HTERT RPE-1 (cell line): ENCODE measurements around the gene CEL.
"Not testable (repeated sequence)": the region's sequence is repeated elsewhere in the genome, so short reads cannot be mapped to it uniquely, and the experiment has no call there.

ENCODE experiments used
- in situ Hi-C: fragments of 300-500 bp; cut with MboI; formaldehyde crosslinking; loops from 4 replicates; pipeline ENCODE4 v1.14.3; 2020; ENCODE audit warnings: low sequenced_read_pairs

CEL gene

GRCh38 chr9:133046196-133046899 is 15.4 kb upstream of the CEL start:
- in situ Hi-C loops = no loop called here

- in situ Hi-C loops = no loop called here
Observed at GRCh38 chr9:133046900-133047295, 14.9 kb upstream of the CEL start.

GRCh38 chr9:133048595-133048994 is 13.2 kb upstream of the CEL start:
- in situ Hi-C loops = no loop called here

- in situ Hi-C loops = no loop called here
Observed at GRCh38 chr9:133049043-133049442, 12.7 kb upstream of the CEL start.

- in situ Hi-C loops = no loop called here
Observed at GRCh38 chr9:133050142-133050541, 11.6 kb upstream of the CEL start.

- in situ Hi-C loops = no loop called here
Observed at GRCh38 chr9:133050781-133051180, 11.0 kb upstream of the CEL start.

GRCh38 chr9:133051281-133051900 is 10.4 kb upstream of the CEL start:
- in situ Hi-C loops = no loop called here

GRCh38 chr9:133051966-133052539 is 9.7 kb upstream of the CEL start:
- in situ Hi-C loops = no loop called here

- in situ Hi-C loops = no loop called here
Observed at GRCh38 chr9:133054194-133054890, 7.4 kb upstream of the CEL start.

GRCh38 chr9:133054966-133055365 is 6.8 kb upstream of the CEL start:
- in situ Hi-C loops = no loop called here

GRCh38 chr9:133055788-133056420 is 5.9 kb upstream of the CEL start:
- in situ Hi-C loops = no loop called here

GRCh38 chr9:133056533-133056932 is 5.2 kb upstream of the CEL start:
- in situ Hi-C loops = no loop called here

- in situ Hi-C loops = no loop called here
Observed at GRCh38 chr9:133057006-133057405, 4.8 kb upstream of the CEL start.

- in situ Hi-C loops = no loop called here
Observed at GRCh38 chr9:133057553-133057952, 4.2 kb upstream of the CEL start.

GRCh38 chr9:133058071-133058470 is 3.7 kb upstream of the CEL start:
- in situ Hi-C loops = no loop called here

- in situ Hi-C loops = no loop called here
Observed at GRCh38 chr9:133058550-133059320, 3.0 kb upstream of the CEL start.

GRCh38 chr9:133059623-133060022 is 2.2 kb upstream of the CEL start:
- in situ Hi-C loops = no loop called here

- in situ Hi-C loops = no loop called here
Observed at GRCh38 chr9:133060417-133060841, 1.4 kb upstream of the CEL start.

GRCh38 chr9:133061019-133061763 is 590 bp upstream of the CEL start:
- in situ Hi-C loops = not testable (repeated sequence)

- in situ Hi-C loops = not testable (repeated sequence)
Observed at GRCh38 chr9:133062569-133062968, 788 bp downstream of the CEL start.
